H1 (cell line): ENCODE data around the gene WNT3A. TPM values are rescaled to one million over a fixed set of nuclear protein-coding genes. Genes with fewer than 3 reads are reported as not detected.

ENCODE experiments used
- BCL11A ChIP-seq, 2 experiments: IDR thresholded peaks; one replicate each; pipeline ENCODE4 v1.6.1; 2011; ENCODE audit warnings: low read depth in 2 of 2, low read length in 2 of 2, mild to moderate bottlenecking in 2 of 2
- CBX5 ChIP-seq: fragments of 300-800, 300-1000 bp; sonication (generic); IDR thresholded peaks from 2 replicates; pipeline ENCODE4 v1.7.1; 2016; ENCODE audit warnings: antibody characterized with exemption, low read length, low read depth
- EGR1 ChIP-seq: IDR thresholded peaks from 2 replicates; pipeline ENCODE4 v1.6.1; 2011; ENCODE audit warnings: low read depth, low read length, borderline replicate concordance
- SIN3A ChIP-seq, 2 experiments: IDR thresholded peaks in 1 of 2; conservative IDR thresholded peaks in 1 of 2; 2 replicates each; pipeline ENCODE4 v1.6.1; 2011 to 2012; ENCODE audit warnings: low read length in 2 of 2, improper control_type of control experiment in 1 of 2, low read depth in 1 of 2, mild to moderate bottlenecking in 1 of 2
- SP1 ChIP-seq: IDR thresholded peaks from 2 replicates; pipeline ENCODE4 v1.6.1; 2011; ENCODE audit warnings: low read depth, low read length
- polyA plus RNA-seq, 7 experiments: library from polyadenylated mRNA; depleted of rRNA in 3 of 7; stranded (reverse) in 5 of 7; unstranded in 2 of 7; fragments of >200 nt in 5 of 7; fragments of 200-250 nt in 2 of 7; gene quantifications; 1 replicate in 5 of 7; 2 replicates in 1 of 7; 4 replicates in 1 of 7; pipeline versions ENCODE4 v1.2.1 to v1.2.3, GENCODE V29; 2011 to 2013; ENCODE audit warnings: missing spikeins in 2 of 7, mixed read lengths in 2 of 7
- total RNA-seq: library from RNA; stranded (reverse); fragmentation: NEBNext Ultra II Directional; extraction: Animal tissue kit (Norgen Biotek cat#: 25700); gene quantifications from 2 replicates; pipeline ENCODE4 v1.2.1, GENCODE V29; 2021
- TF ChIP-seq, protein P1 (sequence below): fragments of 300-600 bp; sonication (generic); IDR thresholded peaks from 2 replicates; pipeline ENCODE4 v1.7.1; 2012; ENCODE audit warnings: low read length, moderate library complexity, mild to moderate bottlenecking, inconsistent platforms; ENCODE audit not compliant: insufficient replicate concordance
- TF ChIP-seq, protein P2 (sequence below), 3 experiments: IDR thresholded peaks; 1 replicate in 2 of 3; 2 replicates in 1 of 3; pipeline versions ENCODE4 v1.5.1 to v1.6.1; 2011; ENCODE audit warnings: low read length in 3 of 3, mild to moderate bottlenecking in 3 of 3, inconsistent platforms in 2 of 3, low read depth in 1 of 3, moderate library complexity in 1 of 3; ENCODE audit not compliant: insufficient read depth in 1 of 3; ENCODE audit errors: control extremely low read depth in 1 of 3

Gene WNT3A
- total and polyA plus RNA-seq, 2 of the 8 experiments (the other 6 are each of a cell fraction or from before 2014, with no cell fraction given): 0.08 to 0.19 TPM

DNA sequence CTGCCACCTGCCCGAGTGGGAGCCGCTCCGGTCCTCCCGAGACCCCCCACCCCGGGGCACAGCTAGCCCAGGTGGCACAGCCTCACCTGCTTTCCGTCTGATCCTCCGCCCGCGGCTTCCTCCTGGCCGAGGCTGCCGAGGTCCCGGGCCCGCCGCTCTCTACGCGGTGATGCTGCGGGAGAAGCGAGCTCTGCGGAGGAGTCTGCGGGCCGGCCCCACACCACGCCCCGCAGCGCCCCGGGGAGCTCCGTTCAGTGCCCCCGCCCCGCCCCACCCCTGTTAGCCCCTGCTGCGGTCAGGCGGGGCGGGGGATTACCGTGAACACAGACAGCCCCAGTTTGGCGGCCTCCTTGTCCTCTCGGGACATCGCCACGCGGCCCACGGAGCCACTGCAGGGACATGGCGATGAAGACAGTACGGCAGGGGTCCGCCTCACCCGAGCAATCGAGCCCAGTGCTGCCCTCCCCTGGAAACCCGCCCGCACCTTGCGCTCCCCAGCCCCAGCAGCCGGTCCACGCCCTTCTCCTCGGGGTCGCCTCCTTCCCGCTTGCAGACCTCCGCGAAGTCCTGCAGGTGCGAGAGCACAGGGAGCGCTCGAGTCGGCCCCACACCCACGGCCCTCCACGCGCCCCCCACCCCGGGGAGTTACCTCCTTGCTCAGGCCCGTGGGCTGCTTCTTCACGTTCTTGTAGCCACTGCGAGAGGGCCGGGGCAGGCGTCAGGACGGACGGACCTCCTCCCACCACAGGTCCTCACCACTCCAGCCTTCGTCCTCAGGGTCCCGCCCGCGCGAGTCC, 95.4 kb downstream of the WNT3A start (continued):
- TF ChIP-seq, protein P1, sequence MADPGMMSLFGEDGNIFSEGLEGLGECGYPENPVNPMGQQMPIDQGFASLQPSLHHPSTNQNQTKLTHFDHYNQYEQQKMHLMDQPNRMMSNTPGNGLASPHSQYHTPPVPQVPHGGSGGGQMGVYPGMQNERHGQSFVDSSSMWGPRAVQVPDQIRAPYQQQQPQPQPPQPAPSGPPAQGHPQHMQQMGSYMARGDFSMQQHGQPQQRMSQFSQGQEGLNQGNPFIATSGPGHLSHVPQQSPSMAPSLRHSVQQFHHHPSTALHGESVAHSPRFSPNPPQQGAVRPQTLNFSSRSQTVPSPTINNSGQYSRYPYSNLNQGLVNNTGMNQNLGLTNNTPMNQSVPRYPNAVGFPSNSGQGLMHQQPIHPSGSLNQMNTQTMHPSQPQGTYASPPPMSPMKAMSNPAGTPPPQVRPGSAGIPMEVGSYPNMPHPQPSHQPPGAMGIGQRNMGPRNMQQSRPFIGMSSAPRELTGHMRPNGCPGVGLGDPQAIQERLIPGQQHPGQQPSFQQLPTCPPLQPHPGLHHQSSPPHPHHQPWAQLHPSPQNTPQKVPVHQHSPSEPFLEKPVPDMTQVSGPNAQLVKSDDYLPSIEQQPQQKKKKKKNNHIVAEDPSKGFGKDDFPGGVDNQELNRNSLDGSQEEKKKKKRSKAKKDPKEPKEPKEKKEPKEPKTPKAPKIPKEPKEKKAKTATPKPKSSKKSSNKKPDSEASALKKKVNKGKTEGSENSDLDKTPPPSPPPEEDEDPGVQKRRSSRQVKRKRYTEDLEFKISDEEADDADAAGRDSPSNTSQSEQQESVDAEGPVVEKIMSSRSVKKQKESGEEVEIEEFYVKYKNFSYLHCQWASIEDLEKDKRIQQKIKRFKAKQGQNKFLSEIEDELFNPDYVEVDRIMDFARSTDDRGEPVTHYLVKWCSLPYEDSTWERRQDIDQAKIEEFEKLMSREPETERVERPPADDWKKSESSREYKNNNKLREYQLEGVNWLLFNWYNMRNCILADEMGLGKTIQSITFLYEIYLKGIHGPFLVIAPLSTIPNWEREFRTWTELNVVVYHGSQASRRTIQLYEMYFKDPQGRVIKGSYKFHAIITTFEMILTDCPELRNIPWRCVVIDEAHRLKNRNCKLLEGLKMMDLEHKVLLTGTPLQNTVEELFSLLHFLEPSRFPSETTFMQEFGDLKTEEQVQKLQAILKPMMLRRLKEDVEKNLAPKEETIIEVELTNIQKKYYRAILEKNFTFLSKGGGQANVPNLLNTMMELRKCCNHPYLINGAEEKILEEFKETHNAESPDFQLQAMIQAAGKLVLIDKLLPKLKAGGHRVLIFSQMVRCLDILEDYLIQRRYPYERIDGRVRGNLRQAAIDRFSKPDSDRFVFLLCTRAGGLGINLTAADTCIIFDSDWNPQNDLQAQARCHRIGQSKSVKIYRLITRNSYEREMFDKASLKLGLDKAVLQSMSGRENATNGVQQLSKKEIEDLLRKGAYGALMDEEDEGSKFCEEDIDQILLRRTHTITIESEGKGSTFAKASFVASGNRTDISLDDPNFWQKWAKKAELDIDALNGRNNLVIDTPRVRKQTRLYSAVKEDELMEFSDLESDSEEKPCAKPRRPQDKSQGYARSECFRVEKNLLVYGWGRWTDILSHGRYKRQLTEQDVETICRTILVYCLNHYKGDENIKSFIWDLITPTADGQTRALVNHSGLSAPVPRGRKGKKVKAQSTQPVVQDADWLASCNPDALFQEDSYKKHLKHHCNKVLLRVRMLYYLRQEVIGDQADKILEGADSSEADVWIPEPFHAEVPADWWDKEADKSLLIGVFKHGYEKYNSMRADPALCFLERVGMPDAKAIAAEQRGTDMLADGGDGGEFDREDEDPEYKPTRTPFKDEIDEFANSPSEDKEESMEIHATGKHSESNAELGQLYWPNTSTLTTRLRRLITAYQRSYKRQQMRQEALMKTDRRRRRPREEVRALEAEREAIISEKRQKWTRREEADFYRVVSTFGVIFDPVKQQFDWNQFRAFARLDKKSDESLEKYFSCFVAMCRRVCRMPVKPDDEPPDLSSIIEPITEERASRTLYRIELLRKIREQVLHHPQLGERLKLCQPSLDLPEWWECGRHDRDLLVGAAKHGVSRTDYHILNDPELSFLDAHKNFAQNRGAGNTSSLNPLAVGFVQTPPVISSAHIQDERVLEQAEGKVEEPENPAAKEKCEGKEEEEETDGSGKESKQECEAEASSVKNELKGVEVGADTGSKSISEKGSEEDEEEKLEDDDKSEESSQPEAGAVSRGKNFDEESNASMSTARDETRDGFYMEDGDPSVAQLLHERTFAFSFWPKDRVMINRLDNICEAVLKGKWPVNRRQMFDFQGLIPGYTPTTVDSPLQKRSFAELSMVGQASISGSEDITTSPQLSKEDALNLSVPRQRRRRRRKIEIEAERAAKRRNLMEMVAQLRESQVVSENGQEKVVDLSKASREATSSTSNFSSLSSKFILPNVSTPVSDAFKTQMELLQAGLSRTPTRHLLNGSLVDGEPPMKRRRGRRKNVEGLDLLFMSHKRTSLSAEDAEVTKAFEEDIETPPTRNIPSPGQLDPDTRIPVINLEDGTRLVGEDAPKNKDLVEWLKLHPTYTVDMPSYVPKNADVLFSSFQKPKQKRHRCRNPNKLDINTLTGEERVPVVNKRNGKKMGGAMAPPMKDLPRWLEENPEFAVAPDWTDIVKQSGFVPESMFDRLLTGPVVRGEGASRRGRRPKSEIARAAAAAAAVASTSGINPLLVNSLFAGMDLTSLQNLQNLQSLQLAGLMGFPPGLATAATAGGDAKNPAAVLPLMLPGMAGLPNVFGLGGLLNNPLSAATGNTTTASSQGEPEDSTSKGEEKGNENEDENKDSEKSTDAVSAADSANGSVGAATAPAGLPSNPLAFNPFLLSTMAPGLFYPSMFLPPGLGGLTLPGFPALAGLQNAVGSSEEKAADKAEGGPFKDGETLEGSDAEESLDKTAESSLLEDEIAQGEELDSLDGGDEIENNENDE: no peak
- TF ChIP-seq, protein P2, sequence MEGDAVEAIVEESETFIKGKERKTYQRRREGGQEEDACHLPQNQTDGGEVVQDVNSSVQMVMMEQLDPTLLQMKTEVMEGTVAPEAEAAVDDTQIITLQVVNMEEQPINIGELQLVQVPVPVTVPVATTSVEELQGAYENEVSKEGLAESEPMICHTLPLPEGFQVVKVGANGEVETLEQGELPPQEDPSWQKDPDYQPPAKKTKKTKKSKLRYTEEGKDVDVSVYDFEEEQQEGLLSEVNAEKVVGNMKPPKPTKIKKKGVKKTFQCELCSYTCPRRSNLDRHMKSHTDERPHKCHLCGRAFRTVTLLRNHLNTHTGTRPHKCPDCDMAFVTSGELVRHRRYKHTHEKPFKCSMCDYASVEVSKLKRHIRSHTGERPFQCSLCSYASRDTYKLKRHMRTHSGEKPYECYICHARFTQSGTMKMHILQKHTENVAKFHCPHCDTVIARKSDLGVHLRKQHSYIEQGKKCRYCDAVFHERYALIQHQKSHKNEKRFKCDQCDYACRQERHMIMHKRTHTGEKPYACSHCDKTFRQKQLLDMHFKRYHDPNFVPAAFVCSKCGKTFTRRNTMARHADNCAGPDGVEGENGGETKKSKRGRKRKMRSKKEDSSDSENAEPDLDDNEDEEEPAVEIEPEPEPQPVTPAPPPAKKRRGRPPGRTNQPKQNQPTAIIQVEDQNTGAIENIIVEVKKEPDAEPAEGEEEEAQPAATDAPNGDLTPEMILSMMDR (IDR thresholded peaks at IDR 0.05; ENCODE audit: control extremely low read depth in 1 of 3, insufficient read depth in 1 of 3, low read depth in 1 of 3, low read length in 3 of 3): peak in 2 of 3 experiments; percentile 29 to 39; a peak in 2 of 4 replicates
- no peak for TF ChIP-seq CBX5
- TF ChIP-seq BCL11A (IDR thresholded peaks at IDR 0.05; ENCODE audit: low read depth in 2 of 2, low read length in 2 of 2): no peak
- TF ChIP-seq SP1: no peak
- no peak for TF ChIP-seq EGR1
- peak in 1 of 2 experiments; percentile 21; a peak in 1 of 4 replicates for TF ChIP-seq SIN3A (conservative IDR thresholded peaks at IDR 0.05 in 1 of 2, IDR thresholded peaks at IDR 0.05 in 1 of 2; ENCODE audit: low read depth in 1 of 2, low read length in 2 of 2)
